ENCODE results near the gene VDAC2.

VDAC2 gene

DNA sequence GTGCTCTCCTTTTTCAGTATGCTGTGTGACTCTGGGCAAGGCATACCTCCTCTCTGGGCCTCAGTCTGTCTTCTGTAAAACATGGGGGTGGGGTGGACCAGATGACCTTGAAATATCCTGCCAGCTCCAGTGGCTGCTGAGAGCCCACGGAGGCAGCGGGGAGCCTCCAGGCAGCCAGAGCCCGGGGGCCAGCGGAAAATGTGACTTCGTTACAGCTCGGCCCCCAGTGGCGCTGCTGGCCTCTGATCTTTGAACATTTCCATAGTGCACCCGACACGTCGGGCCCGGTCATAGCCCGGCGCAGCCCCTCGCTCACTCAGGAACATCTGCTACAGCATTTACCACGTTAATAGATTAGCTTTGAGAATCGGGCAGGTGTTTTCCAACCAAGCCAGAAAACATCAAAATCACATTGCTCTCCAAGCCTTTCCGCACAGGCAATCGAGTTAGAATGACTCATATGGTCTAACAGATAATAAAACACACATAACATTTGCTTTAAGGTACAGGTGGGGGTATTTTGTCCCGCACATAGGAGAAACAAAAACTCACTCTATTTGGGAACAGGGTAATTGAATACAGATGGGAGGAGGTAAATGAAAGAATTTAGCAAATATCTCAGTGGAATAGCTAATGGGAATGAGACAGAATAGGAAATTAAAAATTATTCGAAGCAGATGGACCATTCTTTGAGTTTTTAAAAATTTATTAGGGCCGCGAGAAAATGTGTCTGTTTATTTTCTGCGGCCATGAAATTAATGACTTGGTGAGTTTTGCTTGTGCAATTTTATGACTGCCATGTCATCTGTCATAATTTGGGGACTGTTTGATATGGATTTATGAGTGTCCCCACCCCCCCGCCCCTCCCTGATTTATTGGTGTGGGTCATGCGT lies 51.5 kb downstream of the VDAC2 start:
- TF ChIP-seq, protein P1, sequence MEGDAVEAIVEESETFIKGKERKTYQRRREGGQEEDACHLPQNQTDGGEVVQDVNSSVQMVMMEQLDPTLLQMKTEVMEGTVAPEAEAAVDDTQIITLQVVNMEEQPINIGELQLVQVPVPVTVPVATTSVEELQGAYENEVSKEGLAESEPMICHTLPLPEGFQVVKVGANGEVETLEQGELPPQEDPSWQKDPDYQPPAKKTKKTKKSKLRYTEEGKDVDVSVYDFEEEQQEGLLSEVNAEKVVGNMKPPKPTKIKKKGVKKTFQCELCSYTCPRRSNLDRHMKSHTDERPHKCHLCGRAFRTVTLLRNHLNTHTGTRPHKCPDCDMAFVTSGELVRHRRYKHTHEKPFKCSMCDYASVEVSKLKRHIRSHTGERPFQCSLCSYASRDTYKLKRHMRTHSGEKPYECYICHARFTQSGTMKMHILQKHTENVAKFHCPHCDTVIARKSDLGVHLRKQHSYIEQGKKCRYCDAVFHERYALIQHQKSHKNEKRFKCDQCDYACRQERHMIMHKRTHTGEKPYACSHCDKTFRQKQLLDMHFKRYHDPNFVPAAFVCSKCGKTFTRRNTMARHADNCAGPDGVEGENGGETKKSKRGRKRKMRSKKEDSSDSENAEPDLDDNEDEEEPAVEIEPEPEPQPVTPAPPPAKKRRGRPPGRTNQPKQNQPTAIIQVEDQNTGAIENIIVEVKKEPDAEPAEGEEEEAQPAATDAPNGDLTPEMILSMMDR (IDR thresholded peaks at IDR 0.05; ENCODE audit: low read depth, low read length): no peak
- H3K27me3 ChIP-seq: no peaks in the 10 kb centered on the region
- H3K4me3 ChIP-seq (ENCODE audit: low read depth, low read length): peak overlapping the region; percentile 22
- H3K4me1 ChIP-seq: 0 out of 2 replicates have a peak, but pooled peaks cover 4% of the 10 kb centered on the region
- peak; percentile 56 for DNase-seq
- H3K9me3 ChIP-seq: no peaks in the 10 kb centered on the region; the same call in 1 of the 2 replicates
- H3K36me3 ChIP-seq: no peaks in the 10 kb centered on the region

DNA sequence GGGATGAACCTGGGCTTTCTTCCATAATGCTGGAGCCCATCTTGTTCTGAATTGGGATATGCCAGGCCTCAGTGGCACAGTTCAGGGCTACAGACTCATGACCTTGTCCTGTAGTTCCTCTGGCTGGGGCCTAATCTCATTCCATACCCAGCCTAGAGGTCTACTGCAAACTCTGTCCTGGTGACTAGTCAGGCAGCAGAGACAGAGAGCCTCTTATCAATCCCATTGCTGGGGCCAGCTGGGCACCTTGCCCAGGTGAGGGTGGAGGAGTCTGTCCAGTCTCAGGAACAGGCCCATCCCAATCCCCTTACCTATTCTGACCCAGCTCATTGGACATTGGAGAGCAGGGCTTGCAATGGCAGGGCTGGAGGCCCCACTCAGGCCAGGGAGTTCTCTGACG lies 53.2 kb downstream of the VDAC2 start:
- no peaks in the 10 kb centered on the region for H3K27me3 ChIP-seq
- no peaks in the 10 kb centered on the region; the same call in 1 of the 2 replicates for H3K9me3 ChIP-seq
- TF ChIP-seq, protein P1 (IDR thresholded peaks at IDR 0.05; ENCODE audit: low read depth, low read length): no peak
- H3K4me3 ChIP-seq (ENCODE audit: low read depth, low read length): no peak overlapping the region
- 0 out of 2 replicates have a peak, but pooled peaks cover 4% of the 10 kb centered on the region for H3K4me1 ChIP-seq
- no peak for DNase-seq
- H3K36me3 ChIP-seq: no peaks in the 10 kb centered on the region

DNA sequence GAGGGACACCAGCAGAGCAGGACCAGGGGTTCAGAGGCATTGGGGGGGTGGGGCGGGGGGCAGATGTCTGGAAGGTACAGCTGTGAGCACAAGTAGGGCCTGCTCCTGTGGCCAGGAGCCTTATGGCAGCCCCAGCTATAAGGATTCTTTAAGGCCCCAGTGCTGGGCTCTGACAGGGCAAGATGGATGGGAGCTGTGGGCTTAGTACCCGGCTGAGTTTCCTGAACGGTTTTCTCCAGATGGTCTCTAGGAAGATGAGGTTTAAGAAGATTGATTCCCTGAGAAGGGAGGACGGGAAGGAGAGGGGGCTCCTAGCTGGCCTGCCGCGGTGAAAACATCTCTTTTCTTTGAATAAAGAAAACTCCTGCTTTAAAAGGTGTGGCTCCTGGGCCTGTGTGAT lies 55.3 kb downstream of the VDAC2 start:
- no peak for DNase-seq
- Histone ChIP-seq H3K27me3 (no peaks in the 10 kb centered on the region), H3K4me3 (ENCODE audit: low read depth, low read length) (no peak overlapping the region), H3K4me1 (0 out of 2 replicates have a peak, but pooled peaks cover 4% of the 10 kb centered on the region), H3K9me3 (no peaks in the 10 kb centered on the region; the same call in 1 of the 2 replicates), H3K36me3 (no peaks in the 10 kb centered on the region)
- TF ChIP-seq, protein P1 (IDR thresholded peaks at IDR 0.05; ENCODE audit: low read depth, low read length): no peak

DNA sequence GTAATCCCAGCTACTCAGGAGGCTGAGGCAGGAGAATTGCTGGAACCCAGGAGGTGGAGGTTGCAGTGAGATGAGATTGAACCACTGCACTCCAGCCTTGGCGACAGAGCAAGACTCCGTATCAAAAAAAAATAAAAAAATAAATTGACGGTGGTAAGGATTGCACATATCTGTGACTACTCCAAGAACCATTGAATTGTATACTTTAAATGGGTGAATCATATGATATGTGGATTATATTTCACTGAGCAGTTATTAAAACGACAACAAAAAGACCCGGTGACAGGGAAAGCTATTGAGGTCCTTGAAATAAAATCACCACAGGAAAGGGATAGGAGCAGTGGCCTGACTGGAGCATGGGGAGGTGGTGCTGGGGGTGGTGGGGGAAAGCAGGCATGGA lies 56.3 kb downstream of the VDAC2 start:
- no peaks in the 10 kb centered on the region for H3K4me1 ChIP-seq
- no peak for DNase-seq
- H3K4me3 ChIP-seq (ENCODE audit: low read depth, low read length): no peak overlapping the region
- H3K27me3 ChIP-seq: no peaks in the 10 kb centered on the region
- TF ChIP-seq, protein P1 (IDR thresholded peaks at IDR 0.05; ENCODE audit: low read depth, low read length): no peak
- no peaks in the 10 kb centered on the region for H3K9me3 ChIP-seq
- no peaks in the 10 kb centered on the region for H3K36me3 ChIP-seq

DNA sequence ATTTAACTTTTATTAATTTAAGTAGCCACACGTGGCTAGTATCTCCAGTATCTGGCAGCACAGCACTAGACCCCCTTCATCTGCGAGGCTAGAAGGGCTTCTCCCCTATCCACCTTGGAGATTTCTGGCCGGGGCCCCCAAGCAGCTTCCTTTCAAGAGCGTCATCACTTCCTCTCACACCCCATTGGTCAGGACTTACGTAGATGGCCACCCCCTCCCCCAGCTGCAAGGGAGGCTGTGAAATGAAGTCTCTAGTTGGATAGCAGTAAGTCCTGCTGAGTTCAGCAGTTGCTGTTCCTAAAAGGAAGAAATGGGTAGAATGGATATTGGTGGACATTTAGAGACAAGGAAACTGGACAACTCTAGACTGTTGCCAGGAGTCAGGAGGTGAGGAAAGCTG lies 59.0 kb downstream of the VDAC2 start:
- Histone ChIP-seq H3K9me3 (no peaks in the 10 kb centered on the region), H3K4me3 (ENCODE audit: low read depth, low read length) (no peak overlapping the region), H3K4me1 (no peaks in the 10 kb centered on the region), H3K36me3 (no peaks in the 10 kb centered on the region), H3K27me3 (no peaks in the 10 kb centered on the region)
- no peak for DNase-seq
- TF ChIP-seq, protein P1 (IDR thresholded peaks at IDR 0.05; ENCODE audit: low read depth, low read length): no peak

DNA sequence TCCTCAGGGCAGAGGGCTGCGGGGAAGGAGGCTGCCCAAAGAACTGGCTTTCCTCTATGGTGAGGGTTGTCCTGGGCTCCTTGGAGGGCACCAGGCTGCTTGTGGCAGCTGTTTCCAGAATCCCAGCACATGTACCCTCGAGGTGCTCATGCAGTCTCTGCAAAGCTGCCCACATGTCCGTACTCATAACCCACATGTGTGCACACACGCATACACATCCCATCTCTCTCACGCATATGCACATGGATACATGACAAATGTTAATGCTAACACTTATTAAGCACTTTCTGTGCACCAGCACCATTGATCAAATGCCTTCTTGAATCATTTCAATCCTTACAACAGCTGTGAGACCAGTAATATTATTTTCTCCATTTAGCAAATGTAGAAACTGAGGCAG lies 61.5 kb downstream of the VDAC2 start:
- H3K27me3 ChIP-seq: no peaks in the 10 kb centered on the region
- H3K9me3 ChIP-seq: no peaks in the 10 kb centered on the region
- H3K4me1 ChIP-seq: no peaks in the 10 kb centered on the region
- TF ChIP-seq, protein P1 (IDR thresholded peaks at IDR 0.05; ENCODE audit: low read depth, low read length): no peak
- no peaks in the 10 kb centered on the region for H3K36me3 ChIP-seq
- H3K4me3 ChIP-seq (ENCODE audit: low read depth, low read length): no peak overlapping the region
- no peak for DNase-seq

All from BE2C (cell line).